HepG2 (cell line): ENCODE data around the gene FEV. TPM values are rescaled to one million over a fixed set of nuclear protein-coding genes. Genes with fewer than 3 reads are reported as not detected.

ENCODE experiments used
- ATF7 ChIP-seq, 2 experiments: fragments of 450-650 bp in 1 of 2; sonication (generic) in 1 of 2; formaldehyde crosslinking in 1 of 2; IDR thresholded peaks; 2 replicates each; pipeline versions ENCODE4 v1.4.0 to v1.6.1; 2016 to 2020; ENCODE audit warnings: antibody characterized with exemption in 1 of 2, mild to moderate bottlenecking in 1 of 2, missing genetic modification reagents in 1 of 2
- CEBPB ChIP-seq: IDR thresholded peaks from 2 replicates; pipeline ENCODE4 v1.6.1; 2011; ENCODE audit warnings: low read depth, low read length, improper control_type of control experiment, borderline replicate concordance
- DNMT1 ChIP-seq: sonication (generic); formaldehyde crosslinking; IDR thresholded peaks from 2 replicates; pipeline ENCODE4 v1.5.1; 2020; ENCODE audit warnings: mild to moderate bottlenecking, missing genetic modification reagents
- GABPA ChIP-seq, 2 experiments: IDR thresholded peaks; 2 replicates each; pipeline ENCODE4 v1.6.1; 2011 to 2016; ENCODE audit warnings: low read depth in 2 of 2, low read length in 1 of 2, missing biosample characterization in 1 of 2, missing genetic modification characterization in 1 of 2
- GFI1 ChIP-seq: sonication (generic); formaldehyde crosslinking; IDR thresholded peaks from 2 replicates; pipeline ENCODE4 v1.5.0; 2020; ENCODE audit warnings: missing genetic modification reagents, mild to moderate bottlenecking, borderline replicate concordance
- GPBP1L1 ChIP-seq: sonication (generic); formaldehyde crosslinking; IDR thresholded peaks from 2 replicates; pipeline ENCODE4 v1.5.0; 2020; ENCODE audit warnings: mild to moderate bottlenecking, missing genetic modification reagents
- HES4 ChIP-seq: sonication (generic); formaldehyde crosslinking; IDR thresholded peaks from 2 replicates; pipeline ENCODE4 v1.9.0; 2021; ENCODE audit warnings: mild to moderate bottlenecking, missing genetic modification reagents, borderline replicate concordance
- KDM3A ChIP-seq: IDR thresholded peaks from 2 replicates; pipeline ENCODE4 v1.6.1; 2018; ENCODE audit warnings: low read depth, missing compliant biosample characterization
- NFIB ChIP-seq: sonication (generic); formaldehyde crosslinking; IDR thresholded peaks from 2 replicates; pipeline ENCODE4 v1.9.0; 2021; ENCODE audit warnings: missing genetic modification reagents, mild to moderate bottlenecking, borderline replicate concordance
- RXRA ChIP-seq: sonication (generic); formaldehyde crosslinking; IDR thresholded peaks from 2 replicates; pipeline ENCODE4 v1.5.1; 2020; ENCODE audit warnings: missing genetic modification reagents
- TCF7L2 ChIP-seq: IDR thresholded peaks from 2 replicates; pipeline ENCODE4 v1.6.1; 2011; ENCODE audit warnings: mild to moderate bottlenecking, low read depth, low read length, moderate library complexity
- TRIM24 ChIP-seq: sonication (generic); formaldehyde crosslinking; IDR thresholded peaks from 2 replicates; pipeline ENCODE4 v1.8.0; 2022; ENCODE audit warnings: mild to moderate bottlenecking, missing genetic modification reagents
- U2AF1 ChIP-seq: fragments of 200-400 bp; formaldehyde crosslinking; optimal IDR thresholded peaks from 2 replicates; pipeline ENCODE3; 2017; ENCODE audit warnings: mild to moderate bottlenecking, low read depth, low read length
- XRCC5 ChIP-seq: fragments of 200-400 bp; formaldehyde crosslinking; optimal IDR thresholded peaks from 2 replicates; pipeline ENCODE3; 2017; ENCODE audit warnings: mild to moderate bottlenecking, low read length
- ZKSCAN1 ChIP-seq: fragments of 150-350 bp; IDR thresholded peaks from 2 replicates; pipeline ENCODE4 v1.6.1; 2014; ENCODE audit warnings: low read length
- ZNF383 ChIP-seq: sonication (generic); formaldehyde crosslinking; IDR thresholded peaks from 2 replicates; pipeline ENCODE4 v1.4.0; 2020; ENCODE audit warnings: missing genetic modification reagents, mild to moderate bottlenecking, borderline replicate concordance
- ZNF557 ChIP-seq: sonication (generic); formaldehyde crosslinking; IDR thresholded peaks from 2 replicates; pipeline ENCODE4 v1.4.0; 2020; ENCODE audit warnings: missing genetic modification reagents
- ZNF558 ChIP-seq: sonication (generic); formaldehyde crosslinking; IDR thresholded peaks from 2 replicates; pipeline ENCODE4 v1.9.0; 2022; ENCODE audit warnings: mild to moderate bottlenecking, missing genetic modification reagents, borderline replicate concordance
- ZNF605 ChIP-seq: sonication (generic); formaldehyde crosslinking; IDR thresholded peaks from 2 replicates; pipeline ENCODE4 v1.8.0; 2022; ENCODE audit warnings: mild to moderate bottlenecking, missing genetic modification reagents
- ZNF776 ChIP-seq: sonication (generic); formaldehyde crosslinking; IDR thresholded peaks from 2 replicates; pipeline ENCODE4 v1.4.0; 2020; ENCODE audit warnings: mild to moderate bottlenecking, missing genetic modification reagents
- ZSCAN20 ChIP-seq: sonication (generic); formaldehyde crosslinking; IDR thresholded peaks from 2 replicates; pipeline ENCODE4 v1.4.0; 2020; ENCODE audit warnings: missing genetic modification reagents, mild to moderate bottlenecking, borderline replicate concordance
- polyA plus RNA-seq, 8 experiments: library from polyadenylated mRNA; depleted of rRNA in 3 of 8; stranded (reverse) in 7 of 8; unstranded in 1 of 8; fragments of >200 nt; fragmentation: Illumina TruSeq in 4 of 8; extraction: Trizol in 4 of 8; gene quantifications; 2 replicates each; pipeline versions ENCODE4 v1.2.1 to v1.2.3, GENCODE V29; 2011 to 2016; ENCODE audit warnings: low read depth in 4 of 8, missing spikeins in 1 of 8, mixed read lengths in 1 of 8; ENCODE audit not compliant: insufficient read depth in 1 of 8
- total RNA-seq, 5 experiments: library from RNA; depleted of rRNA; stranded (reverse); fragments of >200 nt; fragmentation: Illumina TruSeq; extraction: Trizol; gene quantifications; 2 replicates each; pipeline ENCODE4 v1.2.3, GENCODE V29; 2016; ENCODE audit warnings: low read depth in 1 of 5
- TF ChIP-seq, protein P1 (sequence below): sonication (generic); formaldehyde crosslinking; IDR thresholded peaks from 2 replicates; pipeline ENCODE4 v1.5.1; 2020; ENCODE audit warnings: missing genetic modification reagents, mild to moderate bottlenecking, borderline replicate concordance
- TF ChIP-seq, protein P2 (sequence below): sonication (generic); formaldehyde crosslinking; conservative IDR thresholded peaks from 2 replicates; pipeline ENCODE4 v1.4.0; 2020; ENCODE audit warnings: missing genetic modification reagents
- TF ChIP-seq, protein P3 (sequence below): sonication (generic); formaldehyde crosslinking; IDR thresholded peaks from 2 replicates; pipeline ENCODE4 v1.8.1; 2023; ENCODE audit warnings: missing genetic modification reagents, mild to moderate bottlenecking, borderline replicate concordance

The FEV gene
- total and polyA plus RNA-seq, 2 of the 13 experiments (the other 11 are each of a cell fraction or from before 2014, with no cell fraction given) = not detected

- TF ChIP-seq ZNF383 (CRISPR knock-in tag) (no peak), U2AF1 (peak; percentile 49), ZNF558 (CRISPR knock-in tag) (peak; percentile 84; the same call in 1 of the 2 replicates), GPBP1L1 (CRISPR knock-in tag) (no peak), ZSCAN20 (CRISPR knock-in tag) (peak; percentile 60; the same call in 1 of the 2 replicates), DNMT1 (CRISPR knock-in tag) (0 out of 2 replicates have a peak, but pooled peaks have one; percentile 19), TCF7L2 (no peak), ZKSCAN1 (no peak), CEBPB (no peak), NFIB (CRISPR knock-in tag) (no peak), XRCC5 (no peak), ZNF605 (CRISPR knock-in tag) (no peak), ZNF557 (CRISPR knock-in tag) (0 out of 2 replicates have a peak, but pooled peaks have one; percentile 25), TRIM24 (CRISPR knock-in tag) (no peak), RXRA (peak; percentile 42), GABPA (IDR thresholded peaks at IDR 0.05; ENCODE audit: low read depth, low read length) (no peak), GABPA (CRISPR knock-in tag; IDR thresholded peaks at IDR 0.05; ENCODE audit: low read depth) (no peak), ATF7 (IDR thresholded peaks at IDR 0.05) (no peak), ATF7 (CRISPR knock-in tag; IDR thresholded peaks at IDR 0.05) (no peak; the same call in 1 of the 2 replicates), ZNF776 (CRISPR knock-in tag) (no peak; the same call in 1 of the 2 replicates), KDM3A (CRISPR knock-in tag) (no peak; the same call in 1 of the 2 replicates), HES4 (CRISPR knock-in tag) (peak; percentile 26; the same call in 1 of the 2 replicates), GFI1 (peak; percentile 76)
- TF ChIP-seq, protein P1, sequence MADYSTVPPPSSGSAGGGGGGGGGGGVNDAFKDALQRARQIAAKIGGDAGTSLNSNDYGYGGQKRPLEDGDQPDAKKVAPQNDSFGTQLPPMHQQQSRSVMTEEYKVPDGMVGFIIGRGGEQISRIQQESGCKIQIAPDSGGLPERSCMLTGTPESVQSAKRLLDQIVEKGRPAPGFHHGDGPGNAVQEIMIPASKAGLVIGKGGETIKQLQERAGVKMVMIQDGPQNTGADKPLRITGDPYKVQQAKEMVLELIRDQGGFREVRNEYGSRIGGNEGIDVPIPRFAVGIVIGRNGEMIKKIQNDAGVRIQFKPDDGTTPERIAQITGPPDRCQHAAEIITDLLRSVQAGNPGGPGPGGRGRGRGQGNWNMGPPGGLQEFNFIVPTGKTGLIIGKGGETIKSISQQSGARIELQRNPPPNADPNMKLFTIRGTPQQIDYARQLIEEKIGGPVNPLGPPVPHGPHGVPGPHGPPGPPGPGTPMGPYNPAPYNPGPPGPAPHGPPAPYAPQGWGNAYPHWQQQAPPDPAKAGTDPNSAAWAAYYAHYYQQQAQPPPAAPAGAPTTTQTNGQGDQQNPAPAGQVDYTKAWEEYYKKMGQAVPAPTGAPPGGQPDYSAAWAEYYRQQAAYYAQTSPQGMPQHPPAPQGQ (CRISPR knock-in tag) = no peak
- TF ChIP-seq, protein P2, sequence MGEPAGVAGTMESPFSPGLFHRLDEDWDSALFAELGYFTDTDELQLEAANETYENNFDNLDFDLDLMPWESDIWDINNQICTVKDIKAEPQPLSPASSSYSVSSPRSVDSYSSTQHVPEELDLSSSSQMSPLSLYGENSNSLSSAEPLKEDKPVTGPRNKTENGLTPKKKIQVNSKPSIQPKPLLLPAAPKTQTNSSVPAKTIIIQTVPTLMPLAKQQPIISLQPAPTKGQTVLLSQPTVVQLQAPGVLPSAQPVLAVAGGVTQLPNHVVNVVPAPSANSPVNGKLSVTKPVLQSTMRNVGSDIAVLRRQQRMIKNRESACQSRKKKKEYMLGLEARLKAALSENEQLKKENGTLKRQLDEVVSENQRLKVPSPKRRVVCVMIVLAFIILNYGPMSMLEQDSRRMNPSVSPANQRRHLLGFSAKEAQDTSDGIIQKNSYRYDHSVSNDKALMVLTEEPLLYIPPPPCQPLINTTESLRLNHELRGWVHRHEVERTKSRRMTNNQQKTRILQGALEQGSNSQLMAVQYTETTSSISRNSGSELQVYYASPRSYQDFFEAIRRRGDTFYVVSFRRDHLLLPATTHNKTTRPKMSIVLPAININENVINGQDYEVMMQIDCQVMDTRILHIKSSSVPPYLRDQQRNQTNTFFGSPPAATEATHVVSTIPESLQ = no peak
- TF ChIP-seq, protein P3, sequence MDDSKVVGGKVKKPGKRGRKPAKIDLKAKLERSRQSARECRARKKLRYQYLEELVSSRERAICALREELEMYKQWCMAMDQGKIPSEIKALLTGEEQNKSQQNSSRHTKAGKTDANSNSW (CRISPR knock-in tag) = no peak; the same call in 1 of the 2 replicates
Measured at GRCh38 chr2:219001577-219002394, 16.8 kb upstream of the FEV start (continued).
